ENCODE data around the gene RASA4B.
"Not testable (repeated sequence)": the region's sequence is repeated elsewhere in the genome, so short reads cannot be mapped to it uniquely, and the experiment has no call there.

- not testable (repeated sequence) for TF ChIP-seq CTCF (IDR thresholded peaks at IDR 0.05); POLR2AphosphoS5 (IDR thresholded peaks at IDR 0.05; ENCODE audit: insufficient read depth in 1 of 2, low read depth in 1 of 2); POLR2A (IDR thresholded peaks at IDR 0.05)
These were observed 23.0 kb upstream of the RASA4B start for GRCh38 chr7:102540604-102541003.
